Measurements from ENCODE around the gene LCN6. TPM values are rescaled to one million over a fixed set of nuclear protein-coding genes. Genes with fewer than 3 reads are reported as not detected.
A peak's percentile ranks its signal among the peaks of the same experiment; 100 is the strongest.

Gene LCN6
- total and polyA plus RNA-seq, 9 of the 15 experiments (the other 6 are each of a cell fraction or from before 2014, with no cell fraction given) = 0.10 to 0.45 (median 0.37) TPM; not detected in 5

GRCh38 chr9:136791516-136792276, 43.4 kb upstream of the LCN6 start (continued):
- no peak for TF ChIP-seq NCOA6 (IDR thresholded peaks at IDR 0.05)
- TF ChIP-seq NCOA2 (IDR thresholded peaks at IDR 0.05; ENCODE audit: partially characterized antibody in 2 of 2) = no peak
- no peak for TF ChIP-seq TCF15 (CRISPR knock-in tag; IDR thresholded peaks at IDR 0.05)
- TF ChIP-seq HNRNPUL1 (IDR thresholded peaks at IDR 0.05; ENCODE audit: low read length) = no peak
- no peak for TF ChIP-seq E2F8 (IDR thresholded peaks at IDR 0.05; ENCODE audit: low read depth, partially characterized antibody)
- no peak for TF ChIP-seq PBX2 (CRISPR knock-in tag; IDR thresholded peaks at IDR 0.05; ENCODE audit: low read depth)
- TF ChIP-seq PBX2 (tag; conservative IDR thresholded peaks at IDR 0.05; ENCODE audit: low read depth) = no peak
- no peak for TF ChIP-seq SIRT6 (IDR thresholded peaks at IDR 0.05; ENCODE audit: low read depth, low read length)
- TF ChIP-seq NFIC (IDR thresholded peaks at IDR 0.05) = no peak
- no peak for TF ChIP-seq NR2F6 (CRISPR knock-in tag; IDR thresholded peaks at IDR 0.05)
- no peak for TF ChIP-seq ZNF699 (CRISPR knock-in tag; IDR thresholded peaks at IDR 0.05; ENCODE audit: insufficient replicate concordance)
- TF ChIP-seq ZNF79 (CRISPR knock-in tag; IDR thresholded peaks at IDR 0.05; ENCODE audit: low read depth) = no peak
- no peak for TF ChIP-seq MLX (CRISPR knock-in tag; conservative IDR thresholded peaks at IDR 0.05)
- no peak for TF ChIP-seq SIX5 (IDR thresholded peaks at IDR 0.05; ENCODE audit: borderline replicate concordance in 1 of 2, insufficient read depth in 1 of 2, low read depth in 1 of 2, low read length in 2 of 2)
- TF ChIP-seq, protein P1, sequence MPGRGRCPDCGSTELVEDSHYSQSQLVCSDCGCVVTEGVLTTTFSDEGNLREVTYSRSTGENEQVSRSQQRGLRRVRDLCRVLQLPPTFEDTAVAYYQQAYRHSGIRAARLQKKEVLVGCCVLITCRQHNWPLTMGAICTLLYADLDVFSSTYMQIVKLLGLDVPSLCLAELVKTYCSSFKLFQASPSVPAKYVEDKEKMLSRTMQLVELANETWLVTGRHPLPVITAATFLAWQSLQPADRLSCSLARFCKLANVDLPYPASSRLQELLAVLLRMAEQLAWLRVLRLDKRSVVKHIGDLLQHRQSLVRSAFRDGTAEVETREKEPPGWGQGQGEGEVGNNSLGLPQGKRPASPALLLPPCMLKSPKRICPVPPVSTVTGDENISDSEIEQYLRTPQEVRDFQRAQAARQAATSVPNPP (IDR thresholded peaks at IDR 0.05; ENCODE audit: borderline replicate concordance, insufficient read depth, insufficient read length) = no peak
- TF ChIP-seq NR4A1 (CRISPR knock-in tag; IDR thresholded peaks at IDR 0.05) = peak; percentile 24; the same call in 1 of the 2 replicates
- TF ChIP-seq NR4A1 (tag; IDR thresholded peaks at IDR 0.05) = no peak
- TF ChIP-seq PTBP1 (IDR thresholded peaks at IDR 0.05; ENCODE audit: low read depth, low read length) = no peak
- no peak for TF ChIP-seq SNAPC5 (CRISPR knock-in tag; IDR thresholded peaks at IDR 0.05)

Data from K562 (cell line).